AG09319 (cell line): ENCODE results near the gene DNAH17.

Experiments
- DNase-seq: peaks from one replicate; pipeline ENCODE4 v3.0.0-alpha.2; 2010; ENCODE audit warnings: low read depth; ENCODE audit errors: extremely low read depth
- TF ChIP-seq, protein P1 (sequence below): IDR thresholded peaks from 2 replicates; pipeline ENCODE4 v1.5.1; 2011; ENCODE audit warnings: low read depth, mild to moderate bottlenecking, inconsistent platforms, low read length, moderate library complexity

Gene DNAH17

GRCh38 chr17:78595135-78595810, 18.1 kb upstream of the DNAH17 start:
- TF ChIP-seq, protein P1, sequence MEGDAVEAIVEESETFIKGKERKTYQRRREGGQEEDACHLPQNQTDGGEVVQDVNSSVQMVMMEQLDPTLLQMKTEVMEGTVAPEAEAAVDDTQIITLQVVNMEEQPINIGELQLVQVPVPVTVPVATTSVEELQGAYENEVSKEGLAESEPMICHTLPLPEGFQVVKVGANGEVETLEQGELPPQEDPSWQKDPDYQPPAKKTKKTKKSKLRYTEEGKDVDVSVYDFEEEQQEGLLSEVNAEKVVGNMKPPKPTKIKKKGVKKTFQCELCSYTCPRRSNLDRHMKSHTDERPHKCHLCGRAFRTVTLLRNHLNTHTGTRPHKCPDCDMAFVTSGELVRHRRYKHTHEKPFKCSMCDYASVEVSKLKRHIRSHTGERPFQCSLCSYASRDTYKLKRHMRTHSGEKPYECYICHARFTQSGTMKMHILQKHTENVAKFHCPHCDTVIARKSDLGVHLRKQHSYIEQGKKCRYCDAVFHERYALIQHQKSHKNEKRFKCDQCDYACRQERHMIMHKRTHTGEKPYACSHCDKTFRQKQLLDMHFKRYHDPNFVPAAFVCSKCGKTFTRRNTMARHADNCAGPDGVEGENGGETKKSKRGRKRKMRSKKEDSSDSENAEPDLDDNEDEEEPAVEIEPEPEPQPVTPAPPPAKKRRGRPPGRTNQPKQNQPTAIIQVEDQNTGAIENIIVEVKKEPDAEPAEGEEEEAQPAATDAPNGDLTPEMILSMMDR = no peak
- no peak for DNase-seq

DNA sequence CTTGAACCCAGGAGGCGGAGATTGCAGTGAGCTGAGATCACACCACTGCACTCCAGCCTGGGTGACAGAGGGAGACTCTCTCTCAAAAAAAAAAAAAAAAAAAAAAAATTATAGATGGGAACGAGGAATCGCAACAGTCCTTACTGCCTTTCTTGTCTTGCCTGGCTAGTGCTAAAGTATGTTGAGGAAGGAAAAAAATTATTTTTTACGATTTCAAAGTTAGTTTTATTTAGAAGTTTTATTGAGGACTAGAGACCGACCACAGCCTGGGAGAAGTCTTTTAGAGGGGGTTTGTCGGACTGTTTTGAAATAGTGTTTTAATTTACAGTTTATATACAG, 15.8 kb upstream of the DNAH17 start:
- no peak for DNase-seq
- TF ChIP-seq, protein P1 = no peak

DNA sequence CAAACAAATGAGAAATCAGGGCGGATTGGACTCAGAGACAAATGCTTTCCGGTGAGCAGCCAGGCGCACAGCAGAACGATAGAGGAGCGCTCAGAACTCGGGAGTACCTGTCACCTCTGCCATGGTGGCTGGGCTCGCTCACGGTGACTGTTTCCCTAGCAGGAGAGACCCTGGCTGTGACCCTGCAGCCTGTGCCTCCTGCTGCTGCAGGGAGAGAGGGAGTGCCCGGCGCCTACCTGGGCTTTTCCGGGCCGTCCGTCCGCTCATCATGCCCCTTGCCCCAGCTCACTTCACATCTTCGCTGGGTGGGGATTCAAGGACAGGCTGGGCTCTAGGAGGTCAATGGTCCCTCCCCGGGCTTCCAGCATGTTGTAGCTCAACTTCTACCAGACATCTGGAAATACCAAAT, 14.1 kb upstream of the DNAH17 start:
- TF ChIP-seq, protein P1 = no peak
- DNase-seq = no peak

DNA sequence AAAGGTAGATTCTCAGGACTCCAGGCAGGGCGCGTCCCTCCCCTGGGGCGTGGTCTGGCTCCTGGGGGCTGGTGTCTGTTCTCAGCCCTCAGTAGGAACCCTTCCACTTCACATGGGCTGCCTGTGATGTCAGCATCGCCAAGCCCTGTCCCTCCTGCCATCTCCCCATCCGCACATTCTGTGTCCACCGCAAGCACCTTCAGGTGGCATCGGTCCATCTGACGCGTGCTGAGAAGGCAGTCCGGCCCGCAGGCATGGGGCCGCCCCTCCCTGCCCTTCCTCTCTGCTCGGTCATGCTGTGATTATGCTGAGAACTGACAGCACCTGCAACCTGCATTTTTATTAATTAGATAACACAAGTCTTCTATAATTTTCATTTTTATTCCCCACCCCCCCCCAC, 12.7 kb upstream of the DNAH17 start:
- no peak for DNase-seq
- TF ChIP-seq, protein P1 = no peak

DNA sequence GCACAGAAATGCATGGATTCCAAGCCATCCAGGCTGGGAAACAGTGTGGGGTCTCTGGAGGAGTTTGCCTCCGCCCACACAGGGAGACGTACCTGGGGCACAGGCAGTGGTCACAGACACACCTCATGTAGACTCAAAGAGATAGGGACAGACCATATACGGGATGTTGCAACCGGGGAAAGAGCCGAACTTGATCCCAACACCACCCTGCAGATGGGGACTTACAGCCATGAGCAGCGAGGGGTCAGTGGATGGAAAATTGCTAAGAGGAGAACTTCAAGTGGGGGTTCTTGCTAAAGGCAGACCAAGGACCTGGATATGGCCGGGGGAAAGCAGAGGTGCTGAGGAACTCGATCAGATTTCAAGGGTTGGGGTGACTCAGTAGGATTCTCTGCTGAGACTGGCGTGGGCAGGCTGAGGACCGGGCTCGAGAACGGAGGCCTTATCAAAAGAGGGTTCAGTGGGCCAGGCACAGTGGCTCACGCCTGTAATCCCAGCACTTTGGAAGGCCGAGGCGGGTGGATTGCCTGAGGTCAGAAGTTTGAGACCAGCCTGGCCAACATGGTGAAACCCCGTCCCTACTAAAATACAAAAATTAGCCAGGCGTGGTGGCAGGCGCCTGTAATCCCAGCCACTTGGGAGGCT, 12.0 kb upstream of the DNAH17 start:
- TF ChIP-seq, protein P1 = no peak
- DNase-seq = no peak

DNA sequence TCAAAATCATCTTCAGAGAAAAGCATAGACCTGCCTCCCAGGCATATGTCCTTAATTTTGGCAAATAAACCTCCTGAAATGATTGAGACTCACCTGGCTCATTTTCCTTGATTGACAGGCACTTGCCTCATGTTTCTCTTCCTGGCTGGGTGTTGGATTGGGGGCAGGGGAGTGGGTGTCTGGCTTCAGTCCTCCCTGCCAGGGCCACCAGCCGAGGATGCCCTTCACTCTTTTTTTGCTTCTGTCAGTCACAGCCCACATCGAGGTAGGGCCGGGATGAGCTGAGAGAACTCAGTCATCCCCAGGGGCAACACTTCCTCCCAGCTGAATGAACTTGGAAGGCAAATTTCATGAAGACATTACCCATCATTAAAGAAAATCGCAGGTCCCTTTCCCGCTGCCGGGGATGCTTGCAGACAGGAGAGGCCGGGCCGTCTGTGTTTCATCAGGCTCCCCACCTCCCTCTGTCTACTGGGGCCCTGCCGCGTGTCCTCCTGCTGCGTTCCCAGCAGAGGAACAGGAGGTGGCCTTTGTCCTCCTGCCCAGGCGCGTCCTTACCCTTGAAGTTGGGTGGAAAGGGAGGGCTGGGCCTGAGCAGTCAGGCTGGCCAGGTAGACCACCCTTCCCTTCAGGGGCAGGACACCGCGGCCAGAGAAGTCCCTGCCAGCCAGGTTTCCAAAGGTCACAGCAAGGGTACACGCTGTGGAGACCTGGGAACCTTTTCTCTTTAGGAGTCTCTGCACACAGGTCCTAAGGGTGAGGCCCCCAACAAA, 11.2 kb upstream of the DNAH17 start:
- no peak for DNase-seq
- TF ChIP-seq, protein P1 = no peak
